Retinal pigment epithelial cell (primary cell): Measurements from ENCODE around the gene FLT3.

Experiments
- DNase-seq: peaks from one replicate; pipeline ENCODE4 v3.0.0-alpha.2; 2010; ENCODE audit warnings: low read depth
- H3K4me3 ChIP-seq: 2 replicates; pipeline ENCODE4 v1.5.1; 2011; ENCODE audit warnings: mild to moderate bottlenecking, low read length, control low read depth, moderate library complexity
- TF ChIP-seq, protein P1 (sequence below): conservative IDR thresholded peaks from 2 replicates; pipeline ENCODE4 v1.5.1; 2011; ENCODE audit warnings: low read depth, low read length, control low read depth, inconsistent platforms

The FLT3 gene

DNA sequence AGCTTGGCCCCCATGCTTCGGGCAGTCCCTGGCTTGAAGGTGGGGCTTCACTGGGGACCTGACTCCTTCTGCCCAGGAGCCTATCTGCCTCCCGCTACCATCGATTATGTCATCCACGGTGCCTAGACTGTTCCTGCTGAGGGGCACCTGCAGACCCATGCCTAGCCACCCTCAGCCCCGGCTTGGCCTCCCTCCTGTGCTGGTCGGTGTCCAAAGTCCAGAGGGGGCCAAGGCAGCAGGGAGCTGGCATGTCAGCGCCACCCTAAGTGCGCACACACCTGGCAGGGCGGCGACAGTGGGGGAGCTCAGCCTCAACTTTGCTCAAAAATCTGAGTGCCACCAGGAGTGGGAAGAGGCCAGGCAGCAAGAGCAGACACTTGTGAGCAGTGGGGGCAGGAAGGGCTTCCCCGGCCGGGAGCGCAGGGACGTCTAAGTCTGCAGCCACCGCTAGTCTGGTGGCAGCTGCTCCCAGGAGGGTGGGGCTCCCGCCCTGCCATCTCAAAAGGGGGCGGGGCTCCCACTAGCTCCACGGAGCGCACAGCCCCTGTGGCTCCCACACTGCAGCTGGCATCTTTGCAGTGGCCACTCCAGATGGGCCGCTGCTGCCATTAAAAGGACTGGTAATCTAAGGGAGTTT lies 98.4 kb downstream of the FLT3 start:
- no peak for DNase-seq
- TF ChIP-seq, protein P1, sequence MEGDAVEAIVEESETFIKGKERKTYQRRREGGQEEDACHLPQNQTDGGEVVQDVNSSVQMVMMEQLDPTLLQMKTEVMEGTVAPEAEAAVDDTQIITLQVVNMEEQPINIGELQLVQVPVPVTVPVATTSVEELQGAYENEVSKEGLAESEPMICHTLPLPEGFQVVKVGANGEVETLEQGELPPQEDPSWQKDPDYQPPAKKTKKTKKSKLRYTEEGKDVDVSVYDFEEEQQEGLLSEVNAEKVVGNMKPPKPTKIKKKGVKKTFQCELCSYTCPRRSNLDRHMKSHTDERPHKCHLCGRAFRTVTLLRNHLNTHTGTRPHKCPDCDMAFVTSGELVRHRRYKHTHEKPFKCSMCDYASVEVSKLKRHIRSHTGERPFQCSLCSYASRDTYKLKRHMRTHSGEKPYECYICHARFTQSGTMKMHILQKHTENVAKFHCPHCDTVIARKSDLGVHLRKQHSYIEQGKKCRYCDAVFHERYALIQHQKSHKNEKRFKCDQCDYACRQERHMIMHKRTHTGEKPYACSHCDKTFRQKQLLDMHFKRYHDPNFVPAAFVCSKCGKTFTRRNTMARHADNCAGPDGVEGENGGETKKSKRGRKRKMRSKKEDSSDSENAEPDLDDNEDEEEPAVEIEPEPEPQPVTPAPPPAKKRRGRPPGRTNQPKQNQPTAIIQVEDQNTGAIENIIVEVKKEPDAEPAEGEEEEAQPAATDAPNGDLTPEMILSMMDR, result no peak
- no peak overlapping the region for H3K4me3 ChIP-seq

DNA sequence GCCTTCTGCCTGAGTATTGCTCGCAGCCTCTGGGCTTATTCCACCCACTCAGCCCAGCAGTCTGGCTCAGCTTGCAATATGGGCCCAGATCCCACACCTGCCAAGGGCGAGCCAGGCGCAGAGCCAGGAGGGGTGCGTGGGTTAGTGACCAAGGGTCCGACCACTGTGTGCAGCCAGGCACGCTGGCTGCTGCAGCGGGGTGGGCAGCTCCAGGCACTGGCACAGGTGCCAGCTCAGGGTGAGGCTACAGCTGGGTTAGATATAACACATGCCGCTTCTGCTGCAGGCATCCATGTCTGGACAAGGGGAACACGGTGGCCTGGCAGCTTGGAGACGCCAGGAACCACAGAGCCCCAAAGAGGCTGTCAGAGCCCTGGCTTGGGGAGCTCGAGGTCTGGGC lies 99.3 kb downstream of the FLT3 start:
- TF ChIP-seq, protein P1, result no peak
- no peak overlapping the region for H3K4me3 ChIP-seq
- DNase-seq, result no peak

DNA sequence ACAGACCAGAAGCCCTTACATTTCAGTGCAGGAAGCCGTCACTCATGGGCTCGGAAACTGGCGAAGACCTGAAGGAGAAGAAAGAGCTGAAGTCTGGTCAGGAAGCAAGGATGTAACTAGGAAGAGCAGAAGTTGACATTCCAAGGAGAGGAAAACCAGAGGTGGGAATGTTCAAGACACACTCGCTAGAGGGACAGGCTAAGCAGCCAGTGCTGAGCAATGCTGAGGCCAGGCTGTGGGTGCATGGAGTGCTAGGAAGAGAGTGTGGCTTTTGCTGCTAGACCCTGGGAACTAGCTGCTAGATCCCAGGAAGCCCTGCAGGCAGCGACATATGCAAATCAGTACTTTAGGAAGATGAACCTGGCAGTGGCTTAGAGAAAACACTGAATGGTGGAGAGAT lies 99.8 kb downstream of the FLT3 start:
- no peak overlapping the region for H3K4me3 ChIP-seq
- TF ChIP-seq, protein P1, result no peak
- no peak for DNase-seq

DNA sequence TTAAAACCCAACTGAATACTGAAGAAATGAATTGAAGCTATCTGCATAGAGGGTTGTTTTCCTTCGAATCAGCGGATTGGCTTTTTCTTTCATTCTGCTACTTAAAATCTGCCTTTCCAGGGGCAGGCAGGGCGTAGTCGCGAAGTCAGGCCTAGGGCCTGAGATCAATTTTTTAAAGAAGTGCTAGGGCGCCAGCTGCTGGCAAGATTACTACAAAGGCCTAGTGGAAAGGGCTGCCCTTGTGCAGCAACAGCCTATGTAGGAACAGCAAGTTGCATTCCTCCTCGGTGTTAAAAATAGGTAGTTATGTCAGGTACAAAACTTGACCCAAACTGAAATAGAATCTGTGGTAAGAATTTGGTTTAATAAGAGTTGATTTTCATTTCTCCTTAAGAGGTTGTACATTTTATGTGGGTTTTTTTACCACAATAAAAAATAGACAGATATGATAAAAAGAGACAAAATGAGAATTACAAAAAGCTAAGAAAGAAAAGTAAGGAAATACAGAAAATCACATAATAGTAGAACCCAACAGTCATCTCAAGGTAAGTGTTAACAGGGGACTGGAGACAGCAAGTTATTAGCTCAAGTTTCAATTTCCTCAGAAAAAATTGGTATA lies 102.4 kb downstream of the FLT3 start:
- DNase-seq, result no peak
- no peak overlapping the region for H3K4me3 ChIP-seq
- TF ChIP-seq, protein P1, result peak; percentile 62

DNA sequence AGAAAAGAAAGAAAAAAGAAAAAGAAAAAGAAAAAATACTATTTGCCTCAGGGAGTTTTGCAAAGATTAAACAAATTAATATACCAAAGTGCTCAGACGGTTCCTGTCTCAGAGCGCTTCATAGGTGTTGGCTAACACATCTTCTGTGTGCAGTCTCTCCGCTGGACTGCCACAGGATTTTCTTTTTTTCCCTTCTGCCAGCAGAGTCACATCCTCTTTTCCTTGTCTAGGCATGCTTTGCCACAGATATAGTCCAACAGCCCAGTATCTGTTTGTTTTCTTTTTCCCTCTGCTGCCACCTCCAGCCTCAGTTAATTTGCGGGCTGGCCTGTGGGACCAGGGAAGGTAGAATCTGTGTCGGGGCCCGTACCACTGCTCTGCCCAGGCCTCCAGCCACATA lies 108.5 kb downstream of the FLT3 start:
- H3K4me3 ChIP-seq, result no peak overlapping the region
- no peak for DNase-seq
- TF ChIP-seq, protein P1, result no peak

DNA sequence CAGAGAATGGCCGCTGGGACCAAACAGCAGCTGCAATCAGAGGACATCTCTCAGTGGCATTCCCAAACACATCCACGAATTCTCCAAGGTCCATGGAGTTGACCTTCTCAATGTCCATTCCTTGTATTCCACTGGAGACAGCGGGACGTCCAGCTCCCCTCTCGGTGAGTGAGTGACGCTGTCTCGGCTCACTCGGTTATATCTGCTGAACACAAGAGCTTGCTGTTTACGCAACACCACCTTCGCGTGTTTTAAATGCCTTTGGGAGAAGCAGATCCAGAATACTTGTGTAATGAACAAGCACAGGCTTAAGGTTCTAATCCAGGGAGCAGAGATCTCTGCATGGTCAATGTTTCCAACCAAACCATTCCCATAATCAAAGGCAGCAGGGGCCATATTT lies 111.9 kb downstream of the FLT3 start, which contains the start of gene URAD:
URAD (minus strand) TSS at position 174 of the 400 bp plus-strand sequence; CDS start at position 118, 56 bp downstream.
- no peak for DNase-seq
- H3K4me3 ChIP-seq, result no peak within 1 kb of the TSS
- TF ChIP-seq, protein P1, result no peak

DNA sequence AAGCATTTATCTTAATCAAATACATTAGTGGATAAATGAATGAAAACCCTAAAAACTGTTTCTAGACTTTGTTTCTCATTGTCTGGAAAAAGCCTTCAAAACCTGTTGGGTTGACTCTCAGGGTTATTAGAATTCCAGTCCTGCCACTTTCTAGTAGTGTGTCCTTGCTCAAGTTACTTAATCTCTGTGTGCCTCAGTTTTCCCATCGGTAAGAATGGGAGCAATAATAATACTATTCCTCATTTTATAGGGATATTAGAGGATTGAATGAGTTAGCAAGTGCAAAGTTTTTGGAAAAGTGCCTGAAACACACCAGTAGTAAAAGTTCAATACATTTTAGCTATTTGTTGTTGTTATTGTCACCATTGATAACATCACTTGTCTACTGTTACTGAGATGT lies 114.8 kb downstream of the FLT3 start:
- DNase-seq, result no peak
- H3K4me3 ChIP-seq, result no peak overlapping the region
- TF ChIP-seq, protein P1, result no peak
